ENCODE results near the gene CMYA5.

GRCh38 chr5:79745255-79745654 lies 55.6 kb downstream of the CMYA5 start:
- TF ChIP-seq POLR2A (IDR thresholded peaks at IDR 0.05) (no peak), CTCF (IDR thresholded peaks at IDR 0.05) (no peak), EP300 (IDR thresholded peaks at IDR 0.05) (no peak), POLR2AphosphoS5 (IDR thresholded peaks at IDR 0.05) (no peak)
